T-cell (primary cell): Measurements from ENCODE around the gene HOXA3. TPM values are rescaled to one million over a fixed set of nuclear protein-coding genes. Genes with fewer than 3 reads are reported as not detected.

Experiments
- ATAC-seq, 4 experiments: fragments of 200-7000 bp in 3 of 4; fragments of 150-1000 bp in 1 of 4; cut with Tn5 transposase; replicated peaks in 1 of 4; 1 replicate in 3 of 4; 2 replicates in 1 of 4; pipeline ENCODE4 v1.10.0; 2021; ENCODE audit warnings: moderate library complexity in 3 of 4, mild to moderate bottlenecking in 2 of 4, moderate number of reproducible peaks in 1 of 4
- CTCF ChIA-PET, 2 donors: fragments of 300-600 bp; sonication (Branson Sonifier 250); formaldehyde crosslinking; loops; one replicate each; lab custom pipeline; 2022; ENCODE audit warnings: antibody characterized with exemption in 2 of 2; lab: Charles Lee
- POLR2A ChIA-PET, 2 donors: fragments of 300-600 bp; sonication (Branson Sonifier 250); formaldehyde crosslinking; loops; one replicate each; lab custom pipeline; 2022; ENCODE audit warnings: antibody characterized with exemption in 2 of 2; lab: Charles Lee
- DNase-seq, 35 experiments: peaks; one replicate each; pipeline versions ENCODE4 v3.0.0 to v3.0.0-alpha.2; 2013 to 2023
- H3K27ac ChIP-seq: one replicate; pipeline ENCODE4 v1.5.1; 2013; ENCODE audit warnings: low read length
- H3K27me3 ChIP-seq, 2 experiments: replicated peaks in 1 of 2; 1 replicate in 1 of 2; 2 replicates in 1 of 2; pipeline versions ENCODE4 v1.6.1 to v1.7.0; 2013; ENCODE audit warnings: low read length in 1 of 2, mixed read lengths in 1 of 2; ENCODE audit not compliant: control insufficient read depth in 2 of 2, insufficient read depth in 2 of 2; ENCODE audit errors: extremely low read depth in 1 of 2
- H3K36me3 ChIP-seq, 2 donors: 1 replicate in 1 of 2; 2 replicates in 1 of 2; pipeline versions ENCODE4 v1.6.1 to v1.7.0; 2013; ENCODE audit warnings: low read length in 1 of 2; ENCODE audit not compliant: control insufficient read depth in 2 of 2, insufficient read depth in 1 of 2; ENCODE audit errors: extremely low read depth in 1 of 2
- H3K4me1 ChIP-seq, 2 experiments: 1 replicate in 1 of 2; 2 replicates in 1 of 2; pipeline versions ENCODE4 v1.6.1 to v1.7.0; 2013; ENCODE audit warnings: low read length in 2 of 2, mixed read lengths in 1 of 2; ENCODE audit not compliant: insufficient read depth in 2 of 2, control insufficient read depth in 1 of 2; ENCODE audit errors: extremely low read depth in 1 of 2
- H3K4me3 ChIP-seq, 2 donors: 1 replicate in 1 of 2; 2 replicates in 1 of 2; pipeline versions ENCODE4 v1.5.1 to v1.7.0; 2013; ENCODE audit warnings: mild to moderate bottlenecking in 2 of 2, low read length in 1 of 2, moderate library complexity in 1 of 2; ENCODE audit not compliant: control insufficient read depth in 1 of 2; ENCODE audit errors: extremely low read depth in 1 of 2
- H3K9me3 ChIP-seq: 2 replicates; pipeline ENCODE4 v1.7.0; 2013
- H3K27ac Mint-ChIP-seq, 2 donors: one replicate each; pipeline ENCODE4 v1.8.0; 2020 to 2021; ENCODE audit warnings: mild to moderate bottlenecking in 2 of 2, mixed read lengths in 2 of 2
- H3K27me3 Mint-ChIP-seq, 2 donors: one replicate each; pipeline ENCODE4 v1.8.0; 2021 to 2022; ENCODE audit warnings: mixed read lengths in 2 of 2
- H3K36me3 Mint-ChIP-seq: one replicate; pipeline ENCODE4 v1.8.0; 2021; ENCODE audit warnings: mixed read lengths
- H3K4me1 Mint-ChIP-seq, 3 donors: one replicate each; pipeline ENCODE4 v1.8.0; 2020 to 2022; ENCODE audit warnings: mixed read lengths in 3 of 3, mild to moderate bottlenecking in 1 of 3
- H3K4me3 Mint-ChIP-seq, 3 donors: one replicate each; pipeline ENCODE4 v1.8.0; 2020 to 2022; ENCODE audit warnings: mild to moderate bottlenecking in 3 of 3, mixed read lengths in 3 of 3, moderate library complexity in 3 of 3
- H3K9me3 Mint-ChIP-seq, 3 donors: one replicate each; pipeline ENCODE4 v1.8.0; 2020 to 2022; ENCODE audit warnings: mixed read lengths in 3 of 3
- WGBS: methylation state at CpG from one replicate; pipeline ENCODE4 v1.1.5; 2013; ENCODE audit warnings: missing lambda C conversion rate; ENCODE audit not compliant: insufficient coverage; 5-methylcytosine and 5-hydroxymethylcytosine counted together
- total RNA-seq, 35 experiments: library from RNA in 6 of 35; stranded (reverse) in 6 of 35; fragments of 120-200 nt in 1 of 35; gene quantifications; one replicate each; pipeline versions ENCODE4 v1.2.1 to v1.2.4 and lab custom pipeline; 2013 to 2026

Gene HOXA3
- total RNA-seq, 5 donors from 2014 or later (not counting 1 experiment from before 2014, with no cell fraction given), result 0.79 to 1.4 TPM; not detected in 3

GRCh38 chr7:27176524-27176845 is 24.1 kb upstream of the HOXA3 start:
- ChIA-PET POLR2A (interaction anchor here in 1 of 2 donors (0.6 kb wide), 1 partner anchor 46 kb away, joined by 3 read pairs; the partner anchor contains the start of gene HOXA4), CTCF (interaction anchor here (0.6 to 1.6 kb wide), 5 partner anchors 12 to 916 kb away, joined by 3 to 7 read pairs (median 4); no protein-coding TSS in a partner anchor)
- peak in 1 of 35 experiments; percentile 18 for DNase-seq
- Histone ChIP-seq H3K4me1 (peaks cover 11 to 42% of the 10 kb centered on the region in 2 experiments), H3K9me3 (no peaks in the 10 kb centered on the region), H3K4me3 (no peak overlapping the region), H3K27me3 (peaks cover 3 to 89% of the 10 kb centered on the region in 2 experiments), H3K36me3 (no peaks in the 10 kb centered on the region), H3K27ac (no peak overlapping the region)
- Mint-ChIP-seq H3K9me3 (no peaks in the 10 kb centered on the region), H3K4me3 (no peak overlapping the region), H3K36me3 (no peaks in the 10 kb centered on the region), H3K27ac (no peak overlapping the region), H3K4me1 (peaks cover 20 to 25% (median 22%) of the 10 kb centered on the region in 3 donors), H3K27me3 (peaks cover 45 to 79% of the 10 kb centered on the region in 2 donors)
- no CpG with 5 or more reads among the region's 3 CpGs for WGBS
- ATAC-seq, result no peak

GRCh38 chr7:27175626-27176523 is 23.5 kb upstream of the HOXA3 start:
- Histone ChIP-seq H3K4me3 (no peak overlapping the region), H3K4me1 (peaks cover 11 to 46% of the 10 kb centered on the region in 2 experiments), H3K27ac (no peak overlapping the region), H3K27me3 (peaks cover 6 to 89% of the 10 kb centered on the region in 2 experiments), H3K9me3 (no peaks in the 10 kb centered on the region), H3K36me3 (no peaks in the 10 kb centered on the region)
- Mint-ChIP-seq H3K4me3 (no peak overlapping the region), H3K27me3 (peaks cover 50 to 80% of the 10 kb centered on the region in 2 donors), H3K9me3 (no peaks in the 10 kb centered on the region), H3K27ac (no peak overlapping the region), H3K4me1 (peaks cover 22 to 30% (median 25%) of the 10 kb centered on the region in 3 donors), H3K36me3 (no peaks in the 10 kb centered on the region)
- POLR2A ChIA-PET, result interaction anchor here in 1 of 2 donors (0.6 kb wide), 1 partner anchor 46 kb away, joined by 3 read pairs; the partner anchor contains the start of gene HOXA4
- CTCF ChIA-PET, result interaction anchor here (0.6 to 1.6 kb wide), 5 partner anchors 17 to 916 kb away, joined by 3 to 7 read pairs (median 4); no protein-coding TSS in a partner anchor
- DNase-seq (peak in 2 of 35 experiments; percentile 5 to 22), ATAC-seq (no peak)
- 94% methylated on average over 36 of the region's 40 CpGs for WGBS

GRCh38 chr7:27174874-27175625 is 22.7 kb upstream of the HOXA3 start:
- H3K9me3 Mint-ChIP-seq, result no peaks in the 10 kb centered on the region
- WGBS, result 93% methylated on average over 6 of the region's 12 CpGs
- CTCF ChIA-PET, result interaction anchor here (0.6 to 1.6 kb wide), 3 partner anchors 16 to 21 kb away, joined by 3 to 7 read pairs (median 5); no protein-coding TSS in a partner anchor
- no peaks in the 10 kb centered on the region for H3K36me3 ChIP-seq
- no peak overlapping the region for H3K4me3 ChIP-seq
- DNase-seq (peak in 2 of 35 experiments; percentile 5 to 20), ATAC-seq (no peak)
- H3K27ac ChIP-seq, result no peak overlapping the region
- POLR2A ChIA-PET, result no interaction called here
- peaks cover 53 to 81% of the 10 kb centered on the region in 2 donors for H3K27me3 Mint-ChIP-seq
- H3K9me3 ChIP-seq, result no peaks in the 10 kb centered on the region
- peak overlapping the region in 2 of 3 donors; percentile 51 to 73 for H3K4me3 Mint-ChIP-seq
- peaks cover 11 to 45% of the 10 kb centered on the region in 2 experiments for H3K4me1 ChIP-seq
- peaks cover 6 to 85% of the 10 kb centered on the region in 2 experiments for H3K27me3 ChIP-seq
- H3K27ac Mint-ChIP-seq, result peak overlapping the region in 1 of 2 donors; percentile 59
- H3K36me3 Mint-ChIP-seq, result no peaks in the 10 kb centered on the region
- H3K4me1 Mint-ChIP-seq, result peaks cover 22 to 32% (median 30%) of the 10 kb centered on the region in 3 donors

GRCh38 chr7:27173956-27174873 is 21.8 kb upstream of the HOXA3 start, which contains the start of gene HOXA10:
TSS of gene HOXA10 (minus strand) at chr7:27174320. CDS start at chr7:27174306, 14 bp downstream.
- Histone ChIP-seq H3K4me1 (peaks cover 11 to 45% of the 10 kb centered on the region in 2 experiments), H3K9me3 (no peaks in the 10 kb centered on the region), H3K36me3 (no peaks in the 10 kb centered on the region), H3K4me3 (peak within 1 kb of the TSS; percentile 33 to 79), H3K27ac (no peak within 1 kb of the TSS), H3K27me3 (peaks cover 6 to 85% of the 10 kb centered on the region in 2 experiments)
- H3K27me3 Mint-ChIP-seq, result peaks cover 46 to 76% of the 10 kb centered on the region in 2 donors
- 13% methylated on average over 66 of the region's 82 CpGs for WGBS
- no peaks in the 10 kb centered on the region for H3K36me3 Mint-ChIP-seq
- CTCF ChIA-PET, result interaction anchor here in 1 of 2 donors (1.5 kb wide), 1 partner anchor 22 kb away, joined by 6 read pairs; no protein-coding TSS in a partner anchor
- POLR2A ChIA-PET, result no interaction called here
- DNase-seq (peak in 4 of 35 experiments; percentile 0 to 23 (median 12)), ATAC-seq (peak in 1 of 4 experiments; percentile 16)
- H3K4me1 Mint-ChIP-seq, result peaks cover 17 to 28% (median 24%) of the 10 kb centered on the region in 3 donors
- peak within 1 kb of the TSS; percentile 31 to 73 (median 56) for H3K4me3 Mint-ChIP-seq
- H3K9me3 Mint-ChIP-seq, result no peaks in the 10 kb centered on the region
- H3K27ac Mint-ChIP-seq, result peak within 1 kb of the TSS in 1 of 2 donors; percentile 59

GRCh38 chr7:27173511-27173955 is 21.1 kb upstream of the HOXA3 start:
- H3K27me3 Mint-ChIP-seq, result peaks cover 43 to 78% of the 10 kb centered on the region in 2 donors
- Histone ChIP-seq H3K9me3 (no peaks in the 10 kb centered on the region), H3K36me3 (no peaks in the 10 kb centered on the region), H3K4me3 (peak overlapping the region in 1 of 2 donors; percentile 79), H3K27me3 (peaks cover 6 to 88% of the 10 kb centered on the region in 2 experiments), H3K4me1 (peaks cover 13 to 51% of the 10 kb centered on the region in 2 experiments), H3K27ac (no peak overlapping the region)
- peak; percentile 68 to 75 (median 70) for ATAC-seq
- H3K36me3 Mint-ChIP-seq, result no peaks in the 10 kb centered on the region
- WGBS, result 1% methylated on average over 59 of the region's 59 CpGs
- no peaks in the 10 kb centered on the region for H3K9me3 Mint-ChIP-seq
- H3K4me3 Mint-ChIP-seq, result peak overlapping the region in 1 of 3 donors; percentile 46
- H3K27ac Mint-ChIP-seq, result no peak overlapping the region
- peak in 7 of 35 experiments; percentile 9 to 56 (median 36) for DNase-seq
- ChIA-PET CTCF (interaction anchor here (0.6 to 1.5 kb wide), 4 partner anchors 23 to 476 kb away, joined by 3 to 7 read pairs (median 5); no protein-coding TSS in a partner anchor), POLR2A (interaction anchor here in 1 of 2 donors (0.6 kb wide), 1 partner anchor 10 kb away, joined by 4 read pairs; no protein-coding TSS in a partner anchor)
- peaks cover 21 to 33% (median 30%) of the 10 kb centered on the region in 3 donors for H3K4me1 Mint-ChIP-seq
